Keratinocyte (primary cell): Measurements from ENCODE around the gene CPSF2. TPM values are rescaled to one million over a fixed set of nuclear protein-coding genes. Genes with fewer than 3 reads are reported as not detected.

Experiments used
- DNase-seq: peaks from one replicate; pipeline ENCODE4 v3.0.0-alpha.2; 2011; ENCODE audit warnings: low read depth, missing footprints, low spot score
- FAIRE-seq: peaks from 2 replicates; lab custom pipeline; 2011; peaks lifted over from hg19 to GRCh38; lab: Jason Lieb, UNC
- H2AFZ ChIP-seq: 2 replicates; pipeline ENCODE4 v1.6.0; 2012; ENCODE audit warnings: low read length, control low read depth, inconsistent platforms; ENCODE audit not compliant: control insufficient read depth
- H3K27ac ChIP-seq: 2 replicates; pipeline ENCODE4 v1.5.1; 2011; ENCODE audit warnings: low read length; ENCODE audit not compliant: control insufficient read depth, insufficient read depth
- H3K27me3 ChIP-seq: 3 replicates; pipeline ENCODE4 v1.6.0; 2011; ENCODE audit warnings: low read length; ENCODE audit not compliant: control insufficient read depth, insufficient read depth; ENCODE audit errors: extremely low read depth
- H3K36me3 ChIP-seq, 2 experiments: 2 replicates in 1 of 2; 3 replicates in 1 of 2; pipeline ENCODE4 v1.5.1; 2011; ENCODE audit warnings: low read length in 2 of 2, mild to moderate bottlenecking in 1 of 2; ENCODE audit not compliant: control insufficient read depth in 2 of 2, insufficient read depth in 2 of 2; ENCODE audit errors: extremely low read depth in 1 of 2
- H3K4me1 ChIP-seq: 3 replicates; pipeline ENCODE4 v1.5.1; 2011; ENCODE audit warnings: low read length; ENCODE audit not compliant: control insufficient read depth, insufficient read depth; ENCODE audit errors: extremely low read depth
- H3K4me2 ChIP-seq: 3 replicates; pipeline ENCODE4 v1.6.0; 2011; ENCODE audit warnings: low read depth, low read length; ENCODE audit not compliant: control insufficient read depth, insufficient read depth; ENCODE audit errors: extremely low read depth
- H3K4me3 ChIP-seq, 3 experiments: fragments of 200-600 bp in 1 of 3; sonication (generic) in 1 of 3; 2 replicates in 2 of 3; 3 replicates in 1 of 3; pipeline ENCODE4 v1.5.1; 2011 to 2016; ENCODE audit warnings: low read length in 3 of 3, mild to moderate bottlenecking in 3 of 3, control low read depth in 2 of 3, inconsistent platforms in 1 of 3, low read depth in 1 of 3, mixed read lengths in 1 of 3, mixed run types in 1 of 3, moderate library complexity in 1 of 3; ENCODE audit not compliant: control insufficient read depth in 2 of 3, insufficient read depth in 2 of 3; ENCODE audit errors: extremely low read depth in 1 of 3
- H3K79me2 ChIP-seq: 2 replicates; pipeline ENCODE4 v1.6.0; 2012; ENCODE audit warnings: low read length; ENCODE audit not compliant: control insufficient read depth, insufficient read depth
- H3K9ac ChIP-seq: 3 replicates; pipeline ENCODE4 v1.6.0; 2011; ENCODE audit warnings: low read length; ENCODE audit not compliant: control insufficient read depth, insufficient read depth; ENCODE audit errors: extremely low read depth
- H3K9me1 ChIP-seq: 3 replicates; pipeline ENCODE4 v1.6.0; 2011; ENCODE audit warnings: low read length; ENCODE audit not compliant: control insufficient read depth, insufficient read depth; ENCODE audit errors: extremely low read depth
- H3K9me3 ChIP-seq: 2 replicates; pipeline ENCODE4 v1.5.1; 2012; ENCODE audit warnings: low read depth, low read length; ENCODE audit not compliant: control insufficient read depth
- H4K20me1 ChIP-seq: 3 replicates; pipeline ENCODE4 v1.6.0; 2011; ENCODE audit warnings: low read length; ENCODE audit not compliant: control insufficient read depth, insufficient read depth; ENCODE audit errors: extremely low read depth
- CTCF ChIP-seq, 3 experiments: IDR thresholded peaks in 1 of 3; conservative IDR thresholded peaks in 1 of 3; optimal IDR thresholded peaks in 1 of 3; 2 replicates in 2 of 3; 3 replicates in 1 of 3; pipeline versions ENCODE3 to v1.5.1; 2011; ENCODE audit warnings: low read length in 3 of 3, mild to moderate bottlenecking in 3 of 3, moderate library complexity in 2 of 3, control low read depth in 1 of 3, inconsistent platforms in 1 of 3; ENCODE audit not compliant: insufficient read depth in 2 of 3; ENCODE audit errors: extremely low read depth in 1 of 3
- EZH2 ChIP-seq: IDR thresholded peaks from one replicate; pipeline ENCODE4 v1.6.1; 2012; ENCODE audit warnings: inconsistent platforms, mild to moderate bottlenecking, low read length, moderate library complexity
- dilution Hi-C: fragments of 300-500 bp; cut with MboI; formaldehyde crosslinking; loops from one replicate; pipeline ENCODE4 v1.7.0; 2020; ENCODE audit warnings: low sequenced_read_pairs; ENCODE audit not compliant: extremely low pct_ligation_motif_present
- polyA plus RNA-seq, 5 experiments: library from polyadenylated mRNA; depleted of rRNA in 3 of 5; stranded (reverse) in 3 of 5; stranded (forward) in 1 of 5; unstranded in 1 of 5; fragments of >200 nt; gene quantifications; 1 replicate in 1 of 5; 2 replicates in 3 of 5; 3 replicates in 1 of 5; pipeline versions ENCODE4 v1.2.1 to v1.2.3, GENCODE V29; 2011 to 2012; ENCODE audit warnings: missing spikeins in 2 of 5, low read depth in 1 of 5, low replicate concordance in 1 of 5

CPSF2 gene
- polyA plus RNA-seq, 1 donor (not counting 4 experiments of a cell fraction or from before 2014, with no cell fraction given) = 67.9 TPM

GRCh38 chr14:92088494-92088893, 33.3 kb upstream of the CPSF2 start:
- no peak for DNase-seq

GRCh38 chr14:92093320-92093719, 28.4 kb upstream of the CPSF2 start:
- dilution Hi-C loops = no loop called here
- peaks cover 0 to 3% of the 10 kb centered on the region in 2 experiments for H3K36me3 ChIP-seq
- FAIRE-seq = no peak

More at GRCh38 chr14:92088494-92088893, 33.3 kb upstream of the CPSF2 start:
- Histone ChIP-seq H3K9me3 (no peaks in the 10 kb centered on the region), H2AFZ (no peak overlapping the region), H4K20me1 (no peaks in the 10 kb centered on the region), H3K4me3 (no peak overlapping the region), H3K79me2 (no peaks in the 10 kb centered on the region), H3K4me1 (no peaks in the 10 kb centered on the region), H3K4me2 (no peak overlapping the region), H3K9me1 (no peaks in the 10 kb centered on the region), H3K27ac (no peak overlapping the region), H3K27me3 (no peaks in the 10 kb centered on the region), H3K36me3 (peaks cover 0 to 2% of the 10 kb centered on the region in 2 experiments), H3K9ac (no peak overlapping the region)
- no peak for FAIRE-seq
- TF ChIP-seq CTCF (optimal IDR thresholded peaks at IDR 0.05 in 1 of 3, IDR thresholded peaks at IDR 0.05 in 1 of 3, conservative IDR thresholded peaks at IDR 0.05 in 1 of 3; ENCODE audit: extremely low read depth in 1 of 3, insufficient read depth in 2 of 3, low read length in 3 of 3) (no peak), EZH2 (no peak)
- dilution Hi-C loops = no loop called here

More at GRCh38 chr14:92093320-92093719, 28.4 kb upstream of the CPSF2 start:
- no peak for DNase-seq
- Histone ChIP-seq H3K4me2 (no peak overlapping the region), H3K9ac (no peak overlapping the region), H4K20me1 (no peaks in the 10 kb centered on the region), H3K27ac (no peak overlapping the region), H3K79me2 (peaks cover 2% of the 10 kb centered on the region), H3K4me3 (no peak overlapping the region), H2AFZ (no peak overlapping the region), H3K9me1 (no peaks in the 10 kb centered on the region), H3K27me3 (no peaks in the 10 kb centered on the region), H3K9me3 (no peaks in the 10 kb centered on the region), H3K4me1 (no peaks in the 10 kb centered on the region)
- TF ChIP-seq CTCF (optimal IDR thresholded peaks at IDR 0.05 in 1 of 3, IDR thresholded peaks at IDR 0.05 in 1 of 3, conservative IDR thresholded peaks at IDR 0.05 in 1 of 3; ENCODE audit: extremely low read depth in 1 of 3, insufficient read depth in 2 of 3, low read length in 3 of 3) (peak in 1 of 3 experiments; percentile 32), EZH2 (no peak)
